ENCODE results near the gene PLRG1. TPM values are rescaled to one million over a fixed set of nuclear protein-coding genes. Genes with fewer than 3 reads are reported as not detected.
"Not testable (repeated sequence)": the region's sequence is repeated elsewhere in the genome, so short reads cannot be mapped to it uniquely, and the experiment has no call there.

The PLRG1 gene
- 92.9 and 95.7 TPM in 2 replicates for total RNA-seq (ENCODE audit: low replicate concordance)
- long read RNA-seq, transcript PLRG1-202 (15 exons, 3,351 nt) = major isoform, 320 of 390 reads
- long read RNA-seq, transcript PLRG1-201 (15 exons, 1,673 nt) = minor isoform, 9 of 390 reads
- long read RNA-seq, partial matches to known transcripts = 27 of 390 reads
- long read RNA-seq, other reads (novel, unspliced or antisense) = 33 of 390 reads

GRCh38 chr4:154549894-154550790 is at the start of gene PLRG1:
PLRG1 (minus strand) TSS chr4:154550400; CDS start chr4:154550308, 92 bp downstream.
- peak within 1 kb of the TSS; percentile 98 for H3K4me3 Mint-ChIP-seq
- no peaks in the 10 kb centered on the region for H3K27me3 Mint-ChIP-seq
- peak within 1 kb of the TSS; percentile 90 for H3K27ac Mint-ChIP-seq
- H3K4me1 Mint-ChIP-seq (ENCODE audit: unreplicated experiment) = peaks cover 13% of the 10 kb centered on the region
- TF ChIP-seq CTCF (conservative IDR thresholded peaks at IDR 0.05) = peak; percentile 66
- peaks cover 8% of the 10 kb centered on the region for H3K36me3 Mint-ChIP-seq
- H3K9me3 Mint-ChIP-seq = no peaks in the 10 kb centered on the region
- peak; percentile 97 for DNase-seq (ENCODE audit: extremely low spot score, unreplicated experiment)

- Mint-ChIP-seq H3K4me3 (no peak overlapping the region), H3K36me3 (no peaks in the 10 kb centered on the region), H3K27me3 (no peaks in the 10 kb centered on the region), H3K9me3 (no peaks in the 10 kb centered on the region), H3K4me1 (ENCODE audit: unreplicated experiment) (no peaks in the 10 kb centered on the region), H3K27ac (no peak overlapping the region)
- no peak for TF ChIP-seq CTCF (conservative IDR thresholded peaks at IDR 0.05)
- DNase-seq (ENCODE audit: extremely low spot score, unreplicated experiment) = no peak
Observed at GRCh38 chr4:154597798-154598774, 47.9 kb upstream of the PLRG1 start.

GRCh38 chr4:154597281-154597680 is 47.1 kb upstream of the PLRG1 start:
- not testable (repeated sequence) for H3K9me3 Mint-ChIP-seq; H3K36me3 Mint-ChIP-seq; H3K27ac Mint-ChIP-seq; DNase-seq (ENCODE audit: extremely low spot score, unreplicated experiment); H3K4me1 Mint-ChIP-seq (ENCODE audit: unreplicated experiment); H3K27me3 Mint-ChIP-seq; H3K4me3 Mint-ChIP-seq

GRCh38 chr4:154595807-154596206 is 45.6 kb upstream of the PLRG1 start:
- H3K4me1 Mint-ChIP-seq (ENCODE audit: unreplicated experiment) = no peaks in the 10 kb centered on the region
- DNase-seq (ENCODE audit: extremely low spot score, unreplicated experiment) = no peak
- no peaks in the 10 kb centered on the region for H3K9me3 Mint-ChIP-seq
- H3K27ac Mint-ChIP-seq = no peak overlapping the region
- H3K36me3 Mint-ChIP-seq = no peaks in the 10 kb centered on the region
- no peak for TF ChIP-seq CTCF (conservative IDR thresholded peaks at IDR 0.05)
- no peak overlapping the region for H3K4me3 Mint-ChIP-seq
- H3K27me3 Mint-ChIP-seq = no peaks in the 10 kb centered on the region

- not testable (repeated sequence) for H3K4me3 Mint-ChIP-seq; H3K27me3 Mint-ChIP-seq; H3K9me3 Mint-ChIP-seq; H3K36me3 Mint-ChIP-seq; DNase-seq (ENCODE audit: extremely low spot score, unreplicated experiment); H3K27ac Mint-ChIP-seq; H3K4me1 Mint-ChIP-seq (ENCODE audit: unreplicated experiment)
Observed at GRCh38 chr4:154594343-154594742, 44.1 kb upstream of the PLRG1 start.

- peaks cover 4% of the 10 kb centered on the region for H3K4me1 Mint-ChIP-seq (ENCODE audit: unreplicated experiment)
- no peak for DNase-seq (ENCODE audit: extremely low spot score, unreplicated experiment)
- H3K4me3 Mint-ChIP-seq = no peak overlapping the region
- TF ChIP-seq CTCF (conservative IDR thresholded peaks at IDR 0.05) = no peak
- no peaks in the 10 kb centered on the region for H3K9me3 Mint-ChIP-seq
- peaks cover 4% of the 10 kb centered on the region for H3K27me3 Mint-ChIP-seq
- H3K36me3 Mint-ChIP-seq = no peaks in the 10 kb centered on the region
- H3K27ac Mint-ChIP-seq = no peak overlapping the region
Observed at GRCh38 chr4:154593868-154594267, 43.7 kb upstream of the PLRG1 start.
